NCI-H1105 (cell line): ENCODE data around the gene BABAM2.

ENCODE experiments used
- DNase-seq: peaks from one replicate; lab custom pipeline; 2025; lab: John Stamatoyannopoulos, UW

BABAM2 gene

GRCh38 chr2:28030600-28030999 is 140.1 kb downstream of the BABAM2 start:
- DNase-seq: no peak

GRCh38 chr2:28032816-28033215 is 142.3 kb downstream of the BABAM2 start:
- DNase-seq: no peak

GRCh38 chr2:28034696-28035095 is 144.2 kb downstream of the BABAM2 start:
- DNase-seq: no peak

- DNase-seq: no peak
Observed at GRCh38 chr2:28035163-28035690, 144.7 kb downstream of the BABAM2 start.

- no peak for DNase-seq
Observed at GRCh38 chr2:28035816-28036215, 145.3 kb downstream of the BABAM2 start.

- no peak for DNase-seq
Observed at GRCh38 chr2:28036307-28036706, 145.8 kb downstream of the BABAM2 start.

- DNase-seq: no peak
Observed at GRCh38 chr2:28038722-28039121, 148.2 kb downstream of the BABAM2 start.

GRCh38 chr2:28045676-28046351 is 155.3 kb downstream of the BABAM2 start:
- DNase-seq: no peak

GRCh38 chr2:28046921-28047320 is 156.4 kb downstream of the BABAM2 start:
- no peak for DNase-seq

GRCh38 chr2:28047681-28048080 is 157.2 kb downstream of the BABAM2 start:
- DNase-seq: no peak

GRCh38 chr2:28048341-28048740 is 157.8 kb downstream of the BABAM2 start:
- no peak for DNase-seq

- DNase-seq: no peak
Observed at GRCh38 chr2:28049416-28049815, 158.9 kb downstream of the BABAM2 start.

GRCh38 chr2:28049899-28050298 is 159.4 kb downstream of the BABAM2 start:
- no peak for DNase-seq

- DNase-seq: no peak
Observed at GRCh38 chr2:28052691-28053090, 162.2 kb downstream of the BABAM2 start.

- no peak for DNase-seq
Observed at GRCh38 chr2:28053597-28053996, 163.1 kb downstream of the BABAM2 start.

GRCh38 chr2:28054916-28055315 is 164.4 kb downstream of the BABAM2 start:
- DNase-seq: no peak

- no peak for DNase-seq
Observed at GRCh38 chr2:28055325-28055970, 164.9 kb downstream of the BABAM2 start.

- no peak for DNase-seq
Observed at GRCh38 chr2:28058791-28059190, 168.3 kb downstream of the BABAM2 start.

- no peak for DNase-seq
Observed at GRCh38 chr2:28062867-28063266, 172.3 kb downstream of the BABAM2 start.

- DNase-seq: no peak
Observed at GRCh38 chr2:28063492-28063962, 173.0 kb downstream of the BABAM2 start.

- DNase-seq: no peak
Observed at GRCh38 chr2:28067602-28068001, 177.1 kb downstream of the BABAM2 start.

GRCh38 chr2:28068088-28068487 is 177.6 kb downstream of the BABAM2 start:
- no peak for DNase-seq

GRCh38 chr2:28068527-28068926 is 178.0 kb downstream of the BABAM2 start:
- DNase-seq: no peak

GRCh38 chr2:28071221-28071620 is 180.7 kb downstream of the BABAM2 start:
- no peak for DNase-seq
